Ramos (cell line): ENCODE data around the gene ST3GAL3.
"Not testable (repeated sequence)": the region's sequence is repeated elsewhere in the genome, so short reads cannot be mapped to it uniquely, and the experiment has no call there.

Experiments
- in situ Hi-C: fragments of 300-500 bp; cut with MboI; formaldehyde crosslinking; loops from one replicate; pipeline ENCODE4 v1.14.3; 2022; ENCODE audit warnings: low sequenced_read_pairs; ENCODE audit not compliant: unreplicated experiment

The ST3GAL3 gene

DNA sequence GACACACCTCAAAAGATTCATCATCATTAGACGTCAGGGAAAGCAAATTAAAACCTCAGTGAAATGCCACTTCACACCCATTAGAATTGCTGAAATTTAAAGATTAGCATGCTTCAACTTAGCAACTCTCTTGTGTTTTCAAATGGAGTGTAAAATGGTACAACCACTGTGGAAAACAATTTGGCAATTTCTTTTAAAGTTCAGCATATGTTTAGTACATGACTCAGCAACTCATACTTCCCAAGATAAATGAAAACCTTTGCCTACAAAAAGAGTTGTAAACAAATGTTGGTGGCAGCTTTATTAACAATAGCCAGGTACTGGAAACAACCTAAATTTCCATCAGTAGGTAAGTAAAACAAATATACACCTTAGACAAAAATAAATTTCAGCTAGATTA, 42.7 kb downstream of the ST3GAL3 start:
- in situ Hi-C loops = no loop called here

GRCh38 chr1:43753422-43753821, 46.1 kb downstream of the ST3GAL3 start:
- in situ Hi-C loops = no loop called here

DNA sequence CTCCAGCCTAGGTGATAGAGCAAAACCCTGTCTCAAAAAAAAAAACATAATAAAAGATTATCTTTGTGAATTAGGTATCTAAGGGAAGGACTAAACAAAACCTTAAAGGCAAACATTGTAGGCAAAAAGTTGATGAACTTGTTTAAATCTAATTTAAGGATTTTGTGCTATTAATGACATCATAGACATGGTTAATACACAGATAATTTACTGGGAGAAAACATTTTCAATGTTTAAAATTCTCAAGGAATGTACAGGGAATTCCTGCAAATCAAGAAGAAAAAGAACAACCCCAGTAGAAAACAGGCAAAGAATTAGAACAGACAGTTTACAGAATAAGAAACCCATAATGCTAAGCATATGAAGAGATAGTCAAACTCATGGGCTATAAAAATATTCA, 47.6 kb downstream of the ST3GAL3 start:
- in situ Hi-C loops = no loop called here

GRCh38 chr1:43757343-43758053, 50.2 kb downstream of the ST3GAL3 start:
- in situ Hi-C loops = no loop called here

DNA sequence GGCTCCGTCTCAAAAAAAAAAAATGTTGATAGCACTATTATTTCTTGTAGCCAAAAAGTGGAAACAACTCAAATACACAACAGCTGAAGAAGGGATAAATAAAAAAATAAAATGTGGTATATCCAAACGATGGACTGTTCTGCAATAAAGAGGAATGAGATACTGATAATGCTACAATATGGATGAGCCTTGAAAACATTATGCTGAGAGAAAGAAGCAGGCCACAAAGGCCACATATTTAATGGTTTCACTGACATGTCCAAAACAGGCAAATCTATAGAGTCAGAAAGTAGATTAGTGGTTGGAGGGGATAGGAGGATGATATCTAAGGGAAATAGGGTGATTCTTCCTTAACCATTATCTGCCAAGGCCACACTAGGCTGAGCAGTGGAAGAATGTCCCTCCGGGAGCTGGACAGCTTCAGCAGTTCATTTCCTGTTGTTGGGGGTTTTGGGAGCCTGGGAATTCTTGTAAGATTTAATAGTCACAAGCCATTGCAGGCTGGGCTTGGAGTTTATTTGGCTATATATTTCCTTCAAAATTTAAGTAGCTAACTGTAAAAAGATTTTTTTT, 53.5 kb downstream of the ST3GAL3 start:
- in situ Hi-C loops = no loop called here

DNA sequence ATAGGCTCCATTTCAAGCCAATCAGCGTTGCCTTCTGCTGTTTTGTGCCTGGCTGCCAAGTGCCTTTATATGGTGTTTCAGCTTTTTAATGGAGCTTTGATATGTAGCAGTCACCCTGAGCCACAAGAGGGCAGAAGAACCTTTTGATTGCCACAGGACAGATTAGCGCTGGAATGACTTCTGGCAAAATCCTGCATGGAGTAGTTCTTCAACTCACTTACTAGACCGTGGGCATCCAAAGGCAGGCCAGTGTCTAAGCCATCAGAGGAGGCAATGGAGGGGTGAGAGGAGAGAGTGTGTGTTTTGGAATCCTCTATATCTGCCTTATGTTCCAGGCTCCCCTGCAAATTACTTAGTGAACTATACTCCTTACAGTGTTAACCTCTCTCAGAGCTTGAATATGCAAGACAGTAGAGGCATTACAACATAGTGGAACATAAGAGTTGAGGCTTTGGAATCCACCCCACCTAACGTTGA, 56.2 kb downstream of the ST3GAL3 start:
- in situ Hi-C loops = no loop called here

- in situ Hi-C loops = no loop called here
Measured at GRCh38 chr1:43764581-43764980, 57.2 kb downstream of the ST3GAL3 start.

- in situ Hi-C loops = loop anchor here (5.0 kb wide), 1 partner anchor 96 kb away; no protein-coding TSS in a partner anchor
Measured at GRCh38 chr1:43766086-43766784, 58.9 kb downstream of the ST3GAL3 start.

DNA sequence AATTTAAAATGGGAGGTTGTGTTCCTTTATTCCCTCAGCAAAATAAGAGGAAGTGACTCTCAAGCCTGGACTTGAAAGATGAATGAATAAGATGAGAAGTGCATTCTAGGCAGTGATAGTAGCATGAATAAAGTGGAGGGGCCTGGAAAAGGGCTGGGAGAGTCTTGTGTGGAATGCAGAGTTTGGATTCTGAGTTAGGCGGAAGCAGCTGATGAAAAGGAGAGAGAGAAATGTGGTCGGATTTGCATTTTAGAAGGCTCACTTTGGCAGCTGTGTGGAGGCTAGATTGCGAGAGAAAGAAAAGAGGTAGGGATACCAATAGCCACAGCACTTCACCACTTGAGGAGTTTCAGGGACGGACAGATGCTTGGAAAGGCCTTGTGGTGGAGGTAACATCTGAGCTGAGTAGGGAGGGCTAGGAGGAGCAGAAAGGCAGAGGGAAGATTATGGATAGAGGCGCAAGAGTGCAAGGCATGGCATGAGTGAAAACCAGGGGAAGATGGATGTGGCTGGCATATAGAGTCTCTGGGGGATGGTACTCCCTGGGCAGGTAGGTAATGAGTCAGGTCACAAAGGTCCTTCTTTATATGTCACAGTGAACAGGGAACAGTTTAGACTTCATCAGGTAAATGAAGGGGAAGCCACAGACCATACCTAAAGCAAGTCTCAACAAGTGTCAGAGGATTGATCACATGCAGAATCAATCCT, 59.6 kb downstream of the ST3GAL3 start:
- in situ Hi-C loops = loop anchor here (5.0 kb wide), 1 partner anchor 95 kb away; no protein-coding TSS in a partner anchor

DNA sequence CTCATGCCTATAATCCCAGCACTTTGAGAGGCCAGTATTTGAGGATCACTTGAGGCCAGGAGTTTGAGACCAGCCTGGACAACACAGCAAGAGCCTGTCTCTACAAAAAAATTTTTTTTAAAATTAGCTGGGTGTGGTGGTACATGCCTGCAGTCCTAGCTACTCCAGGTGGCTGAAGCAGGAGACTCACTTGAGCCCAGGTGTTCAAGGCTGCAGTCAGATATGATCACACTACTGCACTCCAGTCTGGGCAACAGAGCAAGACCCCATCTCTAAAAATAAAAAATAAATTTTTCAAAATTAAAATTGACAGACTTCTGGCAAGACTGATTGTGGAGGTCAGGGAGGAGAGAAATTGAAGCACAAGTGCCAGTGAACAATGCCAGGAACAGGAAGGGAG, 60.8 kb downstream of the ST3GAL3 start:
- in situ Hi-C loops = loop anchor here (5.0 kb wide), 1 partner anchor 94 kb away; no protein-coding TSS in a partner anchor

DNA sequence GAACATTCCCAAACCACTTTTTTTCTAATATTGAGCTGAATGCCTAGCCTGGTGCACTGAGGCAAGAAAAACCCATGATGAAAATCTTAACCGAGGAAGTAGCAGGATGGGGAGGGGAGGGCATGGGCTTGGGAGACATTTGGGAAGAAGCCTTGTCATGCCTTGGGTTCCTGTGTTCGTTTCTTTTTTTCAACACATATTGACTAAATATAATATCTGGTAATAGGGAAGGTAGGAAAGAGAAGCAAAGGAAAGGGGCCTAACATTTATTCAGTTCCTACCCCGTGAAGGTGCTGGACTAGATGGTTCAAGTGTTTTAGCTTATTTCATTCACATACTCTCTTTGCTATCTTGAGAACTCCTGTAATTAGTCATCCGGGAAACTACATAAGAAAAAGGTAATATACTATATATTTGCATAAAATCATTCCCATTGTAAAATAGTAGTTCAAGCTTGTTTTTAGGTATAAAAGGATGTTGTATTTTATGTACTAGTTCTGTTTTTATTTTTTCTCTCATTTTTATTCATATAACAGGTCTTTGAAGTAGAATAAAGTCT, 62.1 kb downstream of the ST3GAL3 start:
- in situ Hi-C loops = loop anchor here (5.0 kb wide), 1 partner anchor 93 kb away; no protein-coding TSS in a partner anchor

DNA sequence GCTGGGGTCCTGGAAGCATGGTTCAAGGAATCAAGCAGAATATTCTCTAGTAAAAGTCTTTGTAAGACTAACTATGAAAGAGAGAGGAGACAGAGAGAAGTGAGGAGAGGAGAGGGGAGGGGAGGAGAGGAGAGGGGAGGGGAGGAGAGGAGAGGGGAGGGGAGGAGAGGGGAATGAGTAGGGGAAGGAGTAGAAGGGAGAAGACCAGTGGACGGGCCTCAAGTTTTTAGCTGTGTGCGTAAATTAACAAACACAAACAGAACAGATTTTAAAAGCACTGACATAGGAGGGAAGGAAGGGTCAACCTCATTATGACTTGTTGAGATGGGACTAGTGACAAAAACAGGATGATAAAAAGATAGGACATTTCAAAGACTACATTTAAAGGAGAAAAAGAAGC, 62.8 kb downstream of the ST3GAL3 start:
- in situ Hi-C loops = loop anchor here (5.0 kb wide), 1 partner anchor 162 kb away; the partner anchor contains the start of gene ARTN

DNA sequence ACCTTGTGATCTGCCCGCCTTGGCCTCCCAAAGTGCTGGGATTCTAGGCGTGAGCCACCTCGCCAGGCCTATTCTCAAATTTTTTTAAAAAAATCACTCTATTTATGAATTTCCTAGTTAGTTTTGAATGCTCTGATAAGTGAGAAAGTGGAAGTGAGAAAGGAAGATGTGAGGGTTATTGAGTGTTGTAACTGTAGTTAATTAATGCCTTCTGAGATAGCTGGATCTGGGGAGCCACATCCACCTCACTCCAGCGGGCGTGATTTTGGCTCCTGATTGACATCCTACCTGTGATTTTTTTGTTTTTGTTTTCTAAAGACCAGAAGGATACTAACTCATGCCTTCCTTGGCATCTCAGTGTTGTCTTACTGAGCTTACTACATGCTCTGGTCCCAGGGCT, 65.6 kb downstream of the ST3GAL3 start:
- in situ Hi-C loops = loop anchor here (5.0 kb wide), 1 partner anchor 159 kb away; the partner anchor contains the start of gene ARTN

DNA sequence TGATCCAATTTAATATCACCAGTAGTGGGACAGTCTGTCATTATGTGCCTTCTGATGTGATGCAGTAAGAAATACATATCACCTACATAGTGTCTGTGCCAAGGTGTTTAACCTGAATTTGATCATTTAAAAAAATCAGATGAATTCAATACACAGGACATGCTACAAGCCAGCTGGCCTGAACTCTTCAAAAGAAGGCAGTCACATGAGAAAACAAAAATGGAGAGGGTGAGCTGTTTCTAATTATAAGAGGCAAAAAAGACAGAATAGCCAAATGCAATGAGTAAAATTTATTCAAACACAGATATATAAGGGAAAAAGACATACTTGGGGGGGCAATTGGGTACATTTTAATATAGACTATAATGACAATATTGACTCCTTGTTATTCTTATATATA, 66.5 kb downstream of the ST3GAL3 start:
- in situ Hi-C loops = loop anchor here (5.0 kb wide), 1 partner anchor 158 kb away; the partner anchor contains the start of gene ARTN

DNA sequence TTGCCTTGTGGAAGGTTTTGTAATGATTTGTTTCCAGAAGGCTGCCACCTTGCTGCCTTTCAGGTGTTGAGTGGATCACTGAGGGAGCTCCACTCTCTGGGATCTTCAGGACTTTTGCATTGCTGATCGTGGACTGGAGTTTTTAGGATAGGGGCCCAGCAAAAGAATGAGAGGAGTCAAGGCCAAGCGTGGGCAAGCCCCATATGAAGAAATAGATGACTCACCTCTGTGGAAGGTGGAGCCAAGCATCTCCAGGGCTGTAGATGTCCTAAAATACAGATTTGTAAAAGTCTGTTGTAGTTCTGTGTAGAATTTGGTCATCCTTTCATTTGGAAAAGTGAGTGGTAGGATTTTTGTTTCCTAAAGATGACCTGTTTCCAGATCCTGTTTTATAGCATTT, 67.0 kb downstream of the ST3GAL3 start:
- in situ Hi-C loops = loop anchor here (5.0 kb wide), 1 partner anchor 158 kb away; the partner anchor contains the start of gene ARTN

DNA sequence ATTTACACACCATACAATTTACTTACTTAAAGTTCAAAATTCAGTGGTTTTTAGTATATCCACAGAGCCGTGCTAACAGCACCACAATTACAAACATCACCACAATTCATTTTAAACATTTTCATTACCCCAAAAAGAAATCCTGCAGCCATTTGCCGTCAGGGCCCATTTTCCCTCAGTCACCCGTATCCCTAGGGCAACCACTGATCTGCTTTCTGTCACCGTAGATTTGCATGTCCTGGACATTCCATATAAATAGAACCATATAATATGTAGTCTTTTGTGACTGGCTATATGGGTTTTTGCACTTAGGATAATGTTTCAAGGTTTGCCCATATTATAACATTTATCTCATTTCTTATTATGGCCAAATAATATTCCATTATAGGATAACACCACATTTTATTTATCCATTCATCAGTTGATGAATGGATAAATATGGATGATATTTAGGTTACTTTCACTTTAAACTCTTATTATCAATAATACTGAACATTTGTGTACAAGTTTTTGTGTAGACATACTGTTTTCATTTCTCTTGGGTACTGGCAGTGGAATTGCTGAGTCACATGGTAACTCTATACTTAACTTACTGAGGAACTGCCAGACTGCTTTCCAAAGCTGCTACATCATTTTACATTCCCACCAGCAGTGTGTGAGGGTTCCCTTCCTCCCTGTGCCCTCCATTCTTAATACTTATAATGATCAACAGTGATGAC, 68.9 kb downstream of the ST3GAL3 start:
- in situ Hi-C loops = no loop called here

DNA sequence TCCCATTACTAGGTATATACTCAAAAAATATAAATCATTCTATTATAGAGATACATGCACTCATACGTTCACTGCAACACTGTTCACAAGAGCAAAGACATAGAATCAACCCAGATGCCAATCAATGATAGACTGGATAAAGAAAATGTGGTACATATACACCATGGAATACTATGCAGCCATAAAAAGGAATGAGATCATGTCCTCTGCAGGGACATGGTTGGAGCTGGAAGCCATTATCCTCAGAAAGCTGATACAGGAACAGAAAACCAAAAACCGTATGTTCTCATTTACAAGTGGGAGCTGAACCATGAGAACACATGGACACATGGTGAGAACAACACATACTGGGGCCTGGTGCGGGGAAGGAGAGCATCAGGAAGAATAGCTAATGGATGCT, 70.6 kb downstream of the ST3GAL3 start:
- in situ Hi-C loops = not testable (repeated sequence)

- in situ Hi-C loops = no loop called here
Measured at GRCh38 chr1:43779266-43779665, 71.9 kb downstream of the ST3GAL3 start.

DNA sequence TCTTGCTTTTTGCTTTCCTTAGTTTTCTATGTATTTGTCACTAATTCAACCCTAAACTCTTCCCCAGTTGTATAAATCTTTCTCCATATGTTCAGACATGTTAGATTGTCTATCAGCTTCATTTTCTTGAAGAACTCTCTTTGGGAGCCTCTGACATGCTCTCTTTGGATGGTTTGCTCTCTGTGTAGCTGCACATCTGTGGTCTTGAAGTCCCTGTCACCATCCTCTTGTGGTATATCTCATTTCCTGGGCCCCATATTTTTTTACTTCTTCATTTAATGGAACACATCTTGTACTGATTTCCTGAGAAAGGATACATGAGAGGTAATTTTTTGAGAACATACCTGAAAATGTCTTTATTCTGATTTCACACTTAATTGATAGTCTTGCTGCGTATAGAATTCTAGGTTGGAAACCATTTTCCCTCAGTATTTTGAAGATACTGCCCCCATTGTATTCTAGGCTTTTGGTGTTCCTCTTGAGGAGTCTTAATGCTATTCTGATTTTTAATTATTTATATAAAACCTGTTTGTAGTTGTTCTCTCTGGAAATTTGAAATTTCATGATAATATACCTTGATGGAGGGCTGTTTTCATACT, 72.6 kb downstream of the ST3GAL3 start:
- in situ Hi-C loops = no loop called here
